ENCODE measurements around the gene MYPOP. TPM values are rescaled to one million over a fixed set of nuclear protein-coding genes. Genes with fewer than 3 reads are reported as not detected.

Gene MYPOP
- total and polyA plus RNA-seq, 10 of the 15 experiments (the other 5 are each of a cell fraction or from before 2014, with no cell fraction given): 0.47 to 9.4 (median 1.4) TPM

DNA sequence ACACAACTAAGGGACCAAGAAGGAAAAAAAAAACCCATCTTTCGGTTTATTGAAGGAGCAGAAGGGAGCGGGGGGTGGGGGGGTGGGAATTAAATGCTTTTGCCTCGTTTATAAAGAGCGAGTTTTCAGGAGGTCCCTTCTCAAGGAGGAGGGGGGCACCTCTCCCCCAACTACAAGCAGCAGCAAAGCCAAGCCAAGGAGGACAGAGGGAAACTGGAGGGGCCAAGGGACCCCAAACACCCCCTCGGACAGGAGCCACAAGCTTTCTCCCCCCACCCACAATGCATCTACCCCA is 18.9 kb downstream of the MYPOP start:
- ChIA-PET SMC1A (ENCODE audit: uncharacterized antibody, unreplicated experiment) (interaction anchor here (3.3 to 6.0 kb wide), 2 partner anchors 16 to 66 kb away, joined by 9 to 98 read pairs; partner anchors contain the start of genes FOXA3 and SYMPK), RAD21 (ENCODE audit: unreplicated experiment) (interaction anchor here (2.6 to 7.6 kb wide), 2 partner anchors 19 to 114 kb away, joined by 9 to 159 read pairs; partner anchors contain the start of genes FOXA3, SIX5 and SYMPK), POLR2A (interaction anchor here (0.5 to 9.0 kb wide), 3 partner anchors 20 to 193 kb away, joined by 3 to 178 read pairs (median 4); partner anchors contain the start of genes FOXA3 and SYMPK), CTCF (interaction anchor here (2.1 to 9.1 kb wide), 3 partner anchors 20 to 145 kb away, joined by 6 to 194 read pairs (median 28); partner anchors contain the start of genes FOXA3 and SYMPK)
- WGBS (ENCODE audit: insufficient coverage, insufficient replicate concordance, low lambda C conversion rate, missing lambda C conversion rate): 3% methylated on average over 5 of the region's 5 CpGs
- FAIRE-seq: no peak
- Histone ChIP-seq H3K4me3 (0 out of 2 replicates have a peak overlapping the region, but pooled peaks have one; percentile 49), H3K27me3 (replicated peaks in 1 of 2; ENCODE audit: control insufficient read depth in 2 of 2, insufficient read depth in 2 of 2, low read length in 1 of 2) (no peaks in the 10 kb centered on the region), H3K27ac (ENCODE audit: control insufficient read depth, insufficient read depth) (no peak overlapping the region), H3K79me2 (ENCODE audit: control insufficient read depth, insufficient read depth, low read length) (peaks cover 10% of the 10 kb centered on the region), H3K36me3 (ENCODE audit: control insufficient read depth in 2 of 2, insufficient read depth in 2 of 2, low read length in 1 of 2) (peaks cover 0 to 1% of the 10 kb centered on the region in 2 experiments; a peak in 1 of 4 replicates), H3K9me3 (replicated peaks; ENCODE audit: control insufficient read depth, insufficient read depth, low read length) (no peaks in the 10 kb centered on the region), H3K4me2 (ENCODE audit: control insufficient read depth, insufficient read depth) (0 out of 2 replicates have a peak overlapping the region, but pooled peaks have one; percentile 2), H4K20me1 (ENCODE audit: control insufficient read depth, insufficient read depth) (no peaks in the 10 kb centered on the region), H2AFZ (ENCODE audit: control insufficient read depth, low read depth, low read length) (no peak overlapping the region), H3K9ac (ENCODE audit: control insufficient read depth, insufficient read depth, low read length) (no peak overlapping the region), H3K4me1 (ENCODE audit: control insufficient read depth, insufficient read depth, low read length) (peaks cover 26% of the 10 kb centered on the region)
- BruUV-seq (replicated peaks): no TSS peak
- in situ Hi-C loops (cut with MboI) (no loop called here), intact Hi-C loops (cut with micrococcal nuclease; ENCODE audit: unreplicated experiment) (loop anchor here (1.0 kb wide), 1 partner anchor 66 kb away; no protein-coding TSS in a partner anchor)
- TF ChIP-seq ZBED1 (IDR thresholded peaks at IDR 0.05; ENCODE audit: borderline replicate concordance): no peak
- no peak for TF ChIP-seq POLR2AphosphoS2 (IDR thresholded peaks at IDR 0.05; ENCODE audit: low read depth, low read length)
- no peak for TF ChIP-seq CREB1 (IDR thresholded peaks at IDR 0.05; ENCODE audit: low read depth)
- TF ChIP-seq JUNB (IDR thresholded peaks at IDR 0.05): peak; percentile 21; the same call in 1 of the 2 replicates
- TF ChIP-seq CBFB (IDR thresholded peaks at IDR 0.05; ENCODE audit: low read depth): 0 out of 2 replicates have a peak, but pooled peaks have one; percentile 4
- no peak for DNase-seq (ENCODE audit: low read depth, low spot score)
- ATAC-seq: no peak

Data from GM12878 (cell line).